AG04449 (cell line): ENCODE results near the gene C19orf53.

ENCODE experiments used
- CTCF ChIA-PET: fragments of 350-600 bp; formaldehyde crosslinking; extraction: SDS; loops from one replicate; lab custom pipeline; 2021; ENCODE audit warnings: antibody characterized with exemption; lab: Yijun Ruan, JAX
- POLR2A ChIA-PET: fragments of 400-600, 350-600 bp; formaldehyde crosslinking; extraction: SDS; loops from one replicate; lab custom pipeline; 2020; ENCODE audit warnings: antibody characterized with exemption, inconsistent platforms; lab: Yijun Ruan, JAX
- DNase-seq: peaks from one replicate; pipeline ENCODE4 v3.0.0-alpha.2; 2010; ENCODE audit warnings: low read depth, low spot score
- H3K4me3 ChIP-seq: 2 replicates; pipeline ENCODE4 v1.5.1; 2011; ENCODE audit warnings: low read depth, mild to moderate bottlenecking, control low read depth, low read length
- TF ChIP-seq, protein P1 (sequence below): IDR thresholded peaks from one replicate; pipeline ENCODE4 v1.5.1; 2011; ENCODE audit warnings: mild to moderate bottlenecking, moderate library complexity, low read length, control low read depth, inconsistent platforms; ENCODE audit not compliant: insufficient read depth; ENCODE audit errors: missing control alignments

C19orf53 gene

DNA sequence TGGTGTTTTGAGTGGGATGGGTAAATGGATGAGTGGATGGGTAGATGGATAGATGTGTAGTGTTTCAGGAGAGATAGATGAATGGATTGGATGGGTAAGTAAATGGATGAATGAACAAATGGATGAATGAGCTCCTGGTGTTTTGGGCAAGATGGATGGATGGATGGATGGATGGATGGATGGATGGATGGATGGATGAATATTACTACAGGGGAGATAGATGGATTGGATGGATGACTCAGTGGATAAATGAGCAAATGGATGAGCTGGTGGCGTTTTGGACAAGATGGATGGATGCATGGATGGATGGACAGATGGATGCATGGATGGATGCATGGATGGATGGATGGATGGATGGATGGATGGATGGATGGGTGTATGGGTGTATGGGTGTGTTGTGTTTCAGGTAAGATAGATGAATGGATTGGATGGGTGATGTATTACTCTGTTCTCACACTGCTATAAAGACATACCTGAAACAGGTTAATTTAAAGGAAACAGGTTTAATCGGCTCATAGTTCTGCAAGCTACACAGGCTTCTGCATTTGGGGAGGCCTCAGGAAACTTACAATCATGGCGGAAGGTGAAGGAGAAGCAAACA is 33.3 kb downstream of the C19orf53 start:
- ChIA-PET CTCF (interaction anchor here (1.3 to 1.4 kb wide), 4 partner anchors 10 to 23 kb away, joined by 3 to 7 read pairs (median 4); no protein-coding TSS in a partner anchor), POLR2A (interaction anchor here (1.0 kb wide), 1 partner anchor 55 kb away, joined by 3 read pairs; no protein-coding TSS in a partner anchor)
- no peak overlapping the region for H3K4me3 ChIP-seq
- DNase-seq = no peak
- TF ChIP-seq, protein P1, sequence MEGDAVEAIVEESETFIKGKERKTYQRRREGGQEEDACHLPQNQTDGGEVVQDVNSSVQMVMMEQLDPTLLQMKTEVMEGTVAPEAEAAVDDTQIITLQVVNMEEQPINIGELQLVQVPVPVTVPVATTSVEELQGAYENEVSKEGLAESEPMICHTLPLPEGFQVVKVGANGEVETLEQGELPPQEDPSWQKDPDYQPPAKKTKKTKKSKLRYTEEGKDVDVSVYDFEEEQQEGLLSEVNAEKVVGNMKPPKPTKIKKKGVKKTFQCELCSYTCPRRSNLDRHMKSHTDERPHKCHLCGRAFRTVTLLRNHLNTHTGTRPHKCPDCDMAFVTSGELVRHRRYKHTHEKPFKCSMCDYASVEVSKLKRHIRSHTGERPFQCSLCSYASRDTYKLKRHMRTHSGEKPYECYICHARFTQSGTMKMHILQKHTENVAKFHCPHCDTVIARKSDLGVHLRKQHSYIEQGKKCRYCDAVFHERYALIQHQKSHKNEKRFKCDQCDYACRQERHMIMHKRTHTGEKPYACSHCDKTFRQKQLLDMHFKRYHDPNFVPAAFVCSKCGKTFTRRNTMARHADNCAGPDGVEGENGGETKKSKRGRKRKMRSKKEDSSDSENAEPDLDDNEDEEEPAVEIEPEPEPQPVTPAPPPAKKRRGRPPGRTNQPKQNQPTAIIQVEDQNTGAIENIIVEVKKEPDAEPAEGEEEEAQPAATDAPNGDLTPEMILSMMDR = no peak

- H3K4me3 ChIP-seq = no peak overlapping the region
- no peak for DNase-seq
- TF ChIP-seq, protein P1 = no peak
- ChIA-PET CTCF (interaction anchor here (0.7 to 1.4 kb wide), 3 partner anchors 8 to 55 kb away, joined by 3 to 7 read pairs (median 3); no protein-coding TSS in a partner anchor), POLR2A (interaction anchor here (1.0 kb wide), 1 partner anchor 13 kb away, joined by 3 read pairs; no protein-coding TSS in a partner anchor)
Observed at GRCh38 chr19:13808856-13809255, 34.6 kb downstream of the C19orf53 start.

DNA sequence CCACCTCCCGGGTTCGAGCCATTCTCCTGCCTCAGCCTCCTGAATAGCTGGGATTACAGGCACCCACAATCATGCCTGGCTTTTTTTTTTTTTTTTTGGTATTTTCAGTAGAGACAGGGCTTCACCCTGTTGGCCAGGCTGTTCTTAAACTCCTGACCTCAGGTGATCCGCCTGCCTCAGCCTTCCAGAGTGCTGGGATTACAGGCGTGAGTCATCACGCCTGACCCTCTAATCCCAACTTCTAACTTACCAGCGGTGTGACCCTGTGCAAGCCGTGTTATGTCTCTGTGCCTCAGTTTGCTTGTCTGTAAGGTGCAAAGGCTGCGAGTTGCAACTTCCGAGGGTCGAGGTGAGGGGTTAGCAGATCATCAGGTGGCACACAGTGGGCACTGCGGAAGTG is 38.3 kb downstream of the C19orf53 start:
- ChIA-PET CTCF (no interaction called here), POLR2A (no interaction called here)
- no peak overlapping the region for H3K4me3 ChIP-seq

DNA sequence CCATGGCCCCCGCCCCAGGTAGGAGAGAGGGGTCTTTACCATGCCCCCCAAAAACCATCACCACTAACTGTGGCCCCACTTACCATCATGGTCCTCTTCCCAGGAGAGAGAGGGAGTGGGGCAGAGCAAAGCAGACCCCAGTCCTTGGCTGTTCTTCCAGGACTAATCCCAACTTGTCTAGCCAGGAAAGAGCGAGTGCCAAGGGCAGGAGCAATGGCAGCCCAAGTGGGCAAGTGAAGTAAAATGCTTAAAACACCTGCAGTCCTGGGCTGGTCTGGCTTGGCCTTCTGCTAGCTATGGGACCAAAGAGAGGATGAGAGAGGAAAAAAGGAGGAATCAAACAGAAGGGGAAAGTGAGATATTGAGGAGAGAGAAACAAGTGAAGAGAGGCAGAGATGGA is 38.9 kb downstream of the C19orf53 start:
- ChIA-PET POLR2A (no interaction called here), CTCF (no interaction called here)
- TF ChIP-seq, protein P1 = no peak
- H3K4me3 ChIP-seq = no peak overlapping the region
- DNase-seq = no peak

More for the DNA sequence above, 38.3 kb downstream of the C19orf53 start:
- no peak for DNase-seq
- TF ChIP-seq, protein P1 = no peak

DNA sequence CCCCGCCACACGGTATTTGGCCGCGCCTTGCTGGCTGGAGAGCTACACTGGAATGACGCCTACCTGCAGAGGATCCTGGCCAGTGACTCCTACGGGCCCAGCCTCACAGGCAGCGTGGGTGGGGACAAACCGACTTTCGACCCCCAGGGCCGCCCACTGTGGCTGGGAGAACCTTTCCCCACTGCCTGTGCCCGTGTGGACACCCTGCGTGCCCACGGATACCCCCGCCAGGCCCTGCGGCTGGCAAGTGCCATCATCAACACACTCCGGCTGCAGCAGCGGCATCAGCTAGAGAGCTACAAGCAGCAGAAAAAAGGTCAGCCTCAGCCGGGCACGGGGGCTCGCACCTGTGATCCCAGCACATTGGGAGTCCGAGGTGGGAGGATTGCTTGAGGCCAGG is 40.3 kb downstream of the C19orf53 start:
- DNase-seq = no peak
- CTCF ChIA-PET = interaction anchor here (1.1 to 1.7 kb wide), 2 partner anchors 11 to 48 kb away, joined by 4 to 5 read pairs; no protein-coding TSS in a partner anchor
- TF ChIP-seq, protein P1 = no peak
- POLR2A ChIA-PET = interaction anchor here (1.0 kb wide), 1 partner anchor 13 kb away, joined by 3 read pairs; no protein-coding TSS in a partner anchor
- no peak overlapping the region for H3K4me3 ChIP-seq

DNA sequence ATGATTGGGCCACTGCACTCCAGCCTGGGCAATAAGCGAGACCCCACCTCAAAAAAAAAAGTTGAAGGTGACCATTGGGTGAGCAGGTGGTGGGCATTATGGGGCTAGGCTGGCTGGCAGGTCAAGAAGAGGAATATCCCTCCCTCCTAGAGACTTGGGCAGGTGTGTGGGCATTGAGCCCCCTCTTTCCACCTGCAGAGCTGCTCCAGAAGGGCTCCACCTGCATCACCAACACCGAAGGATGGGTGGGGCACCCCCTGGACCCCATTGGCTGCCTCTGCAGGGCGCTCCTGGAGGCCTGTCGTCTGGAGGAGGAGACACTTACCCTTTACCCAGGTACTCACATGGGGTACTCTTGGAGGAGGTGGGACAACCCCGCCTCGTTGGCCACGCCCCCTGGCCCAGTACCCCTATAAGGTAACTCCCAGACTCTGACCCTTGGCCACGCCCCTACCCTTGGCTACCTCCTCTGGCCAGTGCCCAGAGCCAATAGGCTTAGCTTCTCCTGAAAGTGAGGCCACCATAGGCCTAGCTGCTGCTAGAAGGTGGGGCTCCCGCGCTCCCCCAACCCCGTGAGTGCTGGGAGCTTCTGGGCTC is 42.9 kb downstream of the C19orf53 start:
- ChIA-PET CTCF (interaction anchor here (1.3 kb wide), 1 partner anchor 9 kb away, joined by 3 read pairs; no protein-coding TSS in a partner anchor), POLR2A (no interaction called here)
- TF ChIP-seq, protein P1 = no peak
- H3K4me3 ChIP-seq = no peak overlapping the region
- no peak for DNase-seq
